Measurements from ENCODE around the gene DAP. TPM values are rescaled to one million over a fixed set of nuclear protein-coding genes. Genes with fewer than 3 reads are reported as not detected.

Gene DAP
- total RNA-seq, 1 experiment from 2014 or later, result 108 TPM

- no TSS peak for BruUV-seq (replicated peaks)
Observed at GRCh38 chr5:10779592-10779991, 18.6 kb upstream of the DAP start.

GRCh38 chr5:10778179-10778910 lies 17.3 kb upstream of the DAP start:
- TF ChIP-seq POLR2AphosphoS5 (IDR thresholded peaks at IDR 0.05; ENCODE audit: low read depth, low read length) (no peak), CTCF (IDR thresholded peaks at IDR 0.05) (no peak), SIN3A (IDR thresholded peaks at IDR 0.05; ENCODE audit: borderline replicate concordance, insufficient read depth, low read depth, low read length) (no peak), TCF7L2 (IDR thresholded peaks at IDR 0.05; ENCODE audit: low read depth, low read length) (no peak)
- TF ChIP-seq, protein P1, sequence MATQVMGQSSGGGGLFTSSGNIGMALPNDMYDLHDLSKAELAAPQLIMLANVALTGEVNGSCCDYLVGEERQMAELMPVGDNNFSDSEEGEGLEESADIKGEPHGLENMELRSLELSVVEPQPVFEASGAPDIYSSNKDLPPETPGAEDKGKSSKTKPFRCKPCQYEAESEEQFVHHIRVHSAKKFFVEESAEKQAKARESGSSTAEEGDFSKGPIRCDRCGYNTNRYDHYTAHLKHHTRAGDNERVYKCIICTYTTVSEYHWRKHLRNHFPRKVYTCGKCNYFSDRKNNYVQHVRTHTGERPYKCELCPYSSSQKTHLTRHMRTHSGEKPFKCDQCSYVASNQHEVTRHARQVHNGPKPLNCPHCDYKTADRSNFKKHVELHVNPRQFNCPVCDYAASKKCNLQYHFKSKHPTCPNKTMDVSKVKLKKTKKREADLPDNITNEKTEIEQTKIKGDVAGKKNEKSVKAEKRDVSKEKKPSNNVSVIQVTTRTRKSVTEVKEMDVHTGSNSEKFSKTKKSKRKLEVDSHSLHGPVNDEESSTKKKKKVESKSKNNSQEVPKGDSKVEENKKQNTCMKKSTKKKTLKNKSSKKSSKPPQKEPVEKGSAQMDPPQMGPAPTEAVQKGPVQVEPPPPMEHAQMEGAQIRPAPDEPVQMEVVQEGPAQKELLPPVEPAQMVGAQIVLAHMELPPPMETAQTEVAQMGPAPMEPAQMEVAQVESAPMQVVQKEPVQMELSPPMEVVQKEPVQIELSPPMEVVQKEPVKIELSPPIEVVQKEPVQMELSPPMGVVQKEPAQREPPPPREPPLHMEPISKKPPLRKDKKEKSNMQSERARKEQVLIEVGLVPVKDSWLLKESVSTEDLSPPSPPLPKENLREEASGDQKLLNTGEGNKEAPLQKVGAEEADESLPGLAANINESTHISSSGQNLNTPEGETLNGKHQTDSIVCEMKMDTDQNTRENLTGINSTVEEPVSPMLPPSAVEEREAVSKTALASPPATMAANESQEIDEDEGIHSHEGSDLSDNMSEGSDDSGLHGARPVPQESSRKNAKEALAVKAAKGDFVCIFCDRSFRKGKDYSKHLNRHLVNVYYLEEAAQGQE (IDR thresholded peaks at IDR 0.05; ENCODE audit: insufficient read depth in 1 of 2, low read depth in 2 of 2, low read length in 1 of 2), result no peak
- ChIA-PET POLR2A (no interaction called here), CTCF (interaction anchor here (0.7 kb wide), 1 partner anchor 89 kb away, joined by 3 read pairs; no protein-coding TSS in a partner anchor)
- Histone ChIP-seq H3K4me1 (ENCODE audit: control insufficient read depth, insufficient read depth, low read length) (no peaks in the 10 kb centered on the region), H3K27ac (ENCODE audit: low read length) (no peak overlapping the region), H3K36me3 (ENCODE audit: control insufficient read depth, insufficient read depth, low read length) (no peaks in the 10 kb centered on the region), H3K4me3 (ENCODE audit: low read depth in 2 of 2, low read length in 2 of 2) (no peak overlapping the region), H3K9me3 (ENCODE audit: control insufficient read depth, insufficient read depth, low read depth, low read length) (no peaks in the 10 kb centered on the region), H3K27me3 (ENCODE audit: control insufficient read depth, insufficient read depth, low read length) (no peaks in the 10 kb centered on the region)
- DNase-seq (ENCODE audit: low read depth, low spot score), result no peak
- in situ Hi-C loops (cut with HindIII; ENCODE audit: low pct_unique_long_range_greater_than_20kb, low sequenced_read_pairs) (no loop called here), intact Hi-C loops (cut with micrococcal nuclease; ENCODE audit: unreplicated experiment) (no loop called here)
- BruUV-seq (replicated peaks), result no TSS peak
- no peak for ATAC-seq

More at GRCh38 chr5:10779592-10779991, 18.6 kb upstream of the DAP start:
- CTCF ChIA-PET, result no interaction called here
- Histone ChIP-seq H3K4me1 (ENCODE audit: control insufficient read depth, insufficient read depth, low read length) (no peaks in the 10 kb centered on the region), H3K4me3 (ENCODE audit: low read depth in 2 of 2, low read length in 2 of 2) (no peak overlapping the region), H3K9me3 (ENCODE audit: control insufficient read depth, insufficient read depth, low read depth, low read length) (no peaks in the 10 kb centered on the region), H3K36me3 (ENCODE audit: control insufficient read depth, insufficient read depth, low read length) (no peaks in the 10 kb centered on the region), H3K27ac (ENCODE audit: low read length) (no peak overlapping the region), H3K27me3 (ENCODE audit: control insufficient read depth, insufficient read depth, low read length) (no peaks in the 10 kb centered on the region)
- ATAC-seq (no peak), DNase-seq (ENCODE audit: low read depth, low spot score) (no peak)
- intact Hi-C loops (cut with micrococcal nuclease; ENCODE audit: unreplicated experiment) (no loop called here), in situ Hi-C loops (cut with HindIII; ENCODE audit: low pct_unique_long_range_greater_than_20kb, low sequenced_read_pairs) (no loop called here)
- POLR2A ChIA-PET, result no interaction called here
- no peak for TF ChIP-seq TCF7L2 (IDR thresholded peaks at IDR 0.05; ENCODE audit: low read depth, low read length)
- TF ChIP-seq SIN3A (IDR thresholded peaks at IDR 0.05; ENCODE audit: borderline replicate concordance, insufficient read depth, low read depth, low read length), result no peak
- TF ChIP-seq, protein P1 (IDR thresholded peaks at IDR 0.05; ENCODE audit: insufficient read depth in 1 of 2, low read depth in 2 of 2, low read length in 1 of 2), result no peak
- TF ChIP-seq POLR2AphosphoS5 (IDR thresholded peaks at IDR 0.05; ENCODE audit: low read depth, low read length), result no peak
- no peak for TF ChIP-seq CTCF (IDR thresholded peaks at IDR 0.05)
